ENCODE measurements around the gene SLC8A2. TPM values are rescaled to one million over a fixed set of nuclear protein-coding genes. Genes with fewer than 3 reads are reported as not detected.

Gene SLC8A2
- total RNA-seq, 1 experiment from 2014 or later: not detected

DNA sequence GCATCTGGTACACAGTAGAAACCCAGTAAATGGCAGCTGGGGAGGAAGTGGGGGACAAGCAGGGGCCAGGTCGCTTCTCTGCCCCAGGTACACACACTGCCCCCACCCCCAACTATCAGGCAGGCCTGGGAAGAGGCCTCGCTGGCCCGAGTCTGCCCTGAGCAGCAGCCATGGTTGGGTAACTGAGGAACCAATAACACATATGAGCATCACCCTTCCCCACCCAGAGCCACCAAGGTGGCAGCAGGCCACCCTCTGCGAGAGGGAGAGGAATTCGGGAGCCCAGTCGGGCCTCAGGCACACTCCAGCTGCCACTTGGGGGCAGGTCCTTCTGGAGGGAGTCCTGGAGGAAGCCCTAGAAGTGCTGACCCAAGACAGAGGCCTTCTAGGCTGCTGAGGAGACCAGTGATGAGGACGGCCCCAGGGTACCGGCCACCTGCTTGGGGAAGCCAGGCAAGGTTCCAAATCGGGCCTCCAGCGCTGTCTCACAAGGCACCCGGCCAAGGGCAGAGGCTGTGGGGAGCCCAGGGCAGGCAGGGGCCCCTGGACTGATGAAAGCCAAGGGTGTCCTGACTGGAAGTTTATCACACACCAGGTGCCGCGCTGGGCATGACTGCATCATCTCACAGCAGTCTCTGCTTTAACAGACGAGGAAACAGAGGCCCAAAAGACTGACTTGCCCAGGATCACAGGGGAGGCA lies 26.3 kb upstream of the SLC8A2 start:
- H3K27ac ChIP-seq: no peak overlapping the region
- no peaks in the 10 kb centered on the region for H3K9me3 ChIP-seq (replicated peaks)
- H3K36me3 ChIP-seq: peaks cover 69% of the 10 kb centered on the region
- DNase-seq (ENCODE audit: low read depth in 1 of 2, low spot score in 2 of 2): no peak
- no peak overlapping the region for H3K4me3 ChIP-seq
- H3K27me3 ChIP-seq (replicated peaks): no peaks in the 10 kb centered on the region
- no peaks in the 10 kb centered on the region for H3K4me1 ChIP-seq (replicated peaks)

DNA sequence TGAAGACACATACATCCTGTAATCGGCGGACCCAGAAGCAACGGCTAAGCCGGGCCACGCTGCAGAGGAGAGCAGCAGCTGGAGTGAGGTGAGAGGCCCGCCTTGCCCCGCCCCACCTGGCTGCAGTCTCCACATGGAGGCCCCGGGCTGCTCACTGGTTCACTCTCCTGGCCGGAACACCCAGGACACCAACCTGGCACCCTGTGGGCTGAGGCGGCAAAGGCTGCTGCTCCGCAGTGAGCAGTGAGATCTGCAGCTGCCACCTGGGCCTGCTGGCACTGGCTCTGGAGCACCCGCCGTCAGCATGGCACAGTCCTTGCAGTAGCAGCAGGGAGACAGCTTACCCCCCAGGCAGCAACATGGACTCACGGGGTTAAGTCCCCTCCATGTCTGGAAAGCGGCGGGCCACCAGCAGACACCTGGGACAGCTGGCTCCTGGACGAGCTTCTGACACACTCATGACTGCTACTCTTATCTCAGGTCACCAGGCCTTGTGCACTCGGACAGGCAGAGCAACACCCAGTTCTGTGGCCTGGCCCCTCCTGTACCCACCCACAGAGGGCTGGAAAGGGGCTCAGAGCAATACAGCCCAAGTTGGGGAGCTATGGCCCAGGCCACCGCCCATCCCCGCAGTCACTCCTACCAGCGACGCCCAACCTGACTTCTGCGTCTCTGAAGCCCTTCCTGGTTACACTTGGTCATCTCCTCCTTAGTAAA lies 25.5 kb upstream of the SLC8A2 start:
- Histone ChIP-seq H3K9me3 (replicated peaks) (no peaks in the 10 kb centered on the region), H3K4me3 (no peak overlapping the region), H3K4me1 (replicated peaks) (no peaks in the 10 kb centered on the region), H3K36me3 (peaks cover 71% of the 10 kb centered on the region), H3K27me3 (replicated peaks) (no peaks in the 10 kb centered on the region), H3K27ac (no peak overlapping the region)
- no peak for DNase-seq (ENCODE audit: low read depth in 1 of 2, low spot score in 2 of 2)

DNA sequence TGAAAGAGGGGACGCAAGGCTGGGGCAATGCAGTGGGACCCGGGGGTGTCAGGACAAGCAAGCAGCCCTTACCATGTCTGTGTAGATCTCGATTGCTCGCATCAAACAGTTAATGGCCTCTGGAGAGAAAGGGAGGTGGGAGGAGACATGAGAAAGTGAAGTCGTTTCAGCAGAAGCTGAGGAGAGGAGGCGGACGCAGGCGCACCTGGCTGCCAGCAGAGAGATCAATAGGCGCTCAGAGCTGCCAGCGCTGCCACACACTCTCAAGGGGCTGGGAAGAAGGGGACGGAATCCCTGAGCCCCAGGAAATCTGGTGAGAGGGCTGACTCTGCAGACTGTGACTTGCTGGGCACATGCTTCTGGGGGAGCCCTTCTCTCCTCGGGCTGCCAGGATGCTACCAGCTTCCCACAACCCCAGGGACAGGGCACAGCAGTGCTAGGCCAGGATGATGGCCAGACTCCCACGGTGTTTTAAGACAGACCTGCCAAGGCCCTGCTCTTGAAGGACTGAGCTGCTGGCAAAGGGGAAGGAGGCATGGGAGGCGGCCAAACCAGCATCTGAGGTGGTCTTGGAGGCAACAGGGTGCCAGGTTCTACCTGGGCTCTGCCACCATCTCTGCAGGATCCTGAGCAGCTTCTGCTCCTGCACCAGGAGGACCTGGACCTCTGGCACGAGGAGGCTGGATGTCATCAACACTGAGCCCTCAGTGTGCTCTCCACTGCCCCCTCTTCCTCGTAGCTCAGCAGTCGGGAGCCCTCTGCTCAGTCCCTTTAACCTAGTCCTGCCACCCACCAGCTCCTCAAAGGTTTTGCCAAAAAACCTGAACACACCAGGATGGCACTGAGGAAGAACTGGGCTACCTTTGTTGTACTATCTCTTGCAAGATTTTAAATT lies 24.0 kb upstream of the SLC8A2 start:
- H3K36me3 ChIP-seq: peaks cover 73% of the 10 kb centered on the region
- H3K27me3 ChIP-seq (replicated peaks): no peaks in the 10 kb centered on the region
- DNase-seq (ENCODE audit: low read depth in 1 of 2, low spot score in 2 of 2): no peak
- no peak overlapping the region for H3K4me3 ChIP-seq
- no peak overlapping the region for H3K27ac ChIP-seq
- no peaks in the 10 kb centered on the region for H3K4me1 ChIP-seq (replicated peaks)
- H3K9me3 ChIP-seq (replicated peaks): no peaks in the 10 kb centered on the region

DNA sequence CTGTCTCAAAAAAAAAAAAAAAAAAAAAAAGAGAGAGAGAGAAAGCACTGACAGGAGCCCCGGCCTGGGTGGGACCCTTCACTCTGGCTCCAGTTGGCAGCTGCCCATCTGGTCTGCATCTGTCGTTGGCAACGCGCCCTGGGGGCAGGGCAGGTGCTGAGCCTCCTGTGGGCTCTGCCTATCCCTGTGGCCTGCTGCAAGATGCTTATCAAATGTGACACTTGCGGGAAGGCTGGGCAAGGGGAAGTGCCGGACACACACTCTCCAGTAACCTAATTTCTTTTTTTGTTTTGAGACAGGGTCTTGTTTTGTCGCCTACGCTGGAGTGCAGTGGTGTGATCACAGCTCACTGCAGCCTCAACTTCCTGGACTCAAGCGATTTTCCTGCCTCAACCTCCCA lies 23.0 kb upstream of the SLC8A2 start:
- H3K27me3 ChIP-seq (replicated peaks): no peaks in the 10 kb centered on the region
- H3K4me1 ChIP-seq (replicated peaks): no peaks in the 10 kb centered on the region
- no peak overlapping the region for H3K27ac ChIP-seq
- no peak for DNase-seq (ENCODE audit: low read depth in 1 of 2, low spot score in 2 of 2)
- no peaks in the 10 kb centered on the region for H3K9me3 ChIP-seq (replicated peaks)
- H3K36me3 ChIP-seq: peaks cover 74% of the 10 kb centered on the region
- H3K4me3 ChIP-seq: no peak overlapping the region

DNA sequence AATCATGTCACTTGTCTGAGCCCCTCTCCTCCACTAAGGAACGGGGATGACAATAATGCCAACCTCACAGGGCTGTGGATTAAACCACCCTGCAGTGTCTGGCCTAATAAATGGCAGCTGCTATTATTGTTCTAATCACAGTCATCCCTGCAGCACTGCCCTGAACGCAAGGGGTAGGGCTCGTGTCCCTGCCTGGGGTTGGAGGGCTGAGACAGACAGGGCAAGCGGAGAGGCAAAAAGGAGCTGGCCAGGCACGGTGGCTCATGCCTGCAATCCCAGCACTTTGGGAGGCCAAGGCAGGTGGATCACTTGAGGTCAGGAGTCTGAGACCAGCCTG lies 22.5 kb upstream of the SLC8A2 start:
- H3K27me3 ChIP-seq (replicated peaks): no peaks in the 10 kb centered on the region
- H3K27ac ChIP-seq: no peak overlapping the region
- H3K36me3 ChIP-seq: peaks cover 76% of the 10 kb centered on the region
- H3K4me3 ChIP-seq: no peak overlapping the region
- DNase-seq (ENCODE audit: low read depth in 1 of 2, low spot score in 2 of 2): no peak
- H3K9me3 ChIP-seq (replicated peaks): no peaks in the 10 kb centered on the region
- no peaks in the 10 kb centered on the region for H3K4me1 ChIP-seq (replicated peaks)

DNA sequence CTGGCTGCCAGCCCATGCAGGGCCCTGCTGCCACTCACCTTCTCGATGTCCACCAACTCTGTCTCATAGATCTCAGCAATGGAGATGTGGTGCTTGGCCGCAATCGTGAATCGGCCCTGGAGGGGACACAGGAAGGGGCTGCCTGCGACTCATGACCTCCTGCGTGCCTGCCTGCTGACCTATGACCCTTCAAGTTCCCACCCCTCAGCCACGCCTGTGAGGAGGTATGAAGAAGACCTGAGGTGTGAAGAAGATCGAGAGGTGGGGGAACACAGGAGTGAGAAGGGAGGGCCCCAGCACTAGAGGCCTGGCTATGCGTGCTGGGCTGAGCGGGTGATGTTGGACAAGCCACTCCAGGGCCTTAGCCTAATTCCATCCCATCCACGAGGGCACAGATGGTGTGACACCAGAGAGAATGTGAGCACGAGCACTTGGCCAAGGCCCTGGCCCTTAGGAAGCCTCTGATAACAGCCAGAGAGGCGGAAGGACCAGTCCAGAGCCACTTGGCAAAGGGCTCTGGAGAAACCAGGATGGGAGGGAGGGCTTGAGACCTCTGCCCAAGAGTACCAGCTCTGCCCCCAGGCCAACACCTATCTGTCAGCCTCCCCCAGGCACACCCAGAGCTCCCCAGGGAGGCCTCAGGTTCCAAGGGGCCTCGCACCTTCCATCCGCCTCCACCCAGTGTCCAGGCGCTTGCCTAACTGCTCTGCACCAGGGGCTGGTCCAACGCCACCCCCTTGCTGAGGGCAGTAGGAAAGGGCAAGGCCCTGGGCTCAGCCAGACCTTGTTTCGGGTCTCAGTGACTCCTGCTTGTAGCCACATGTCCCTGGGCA lies 21.9 kb upstream of the SLC8A2 start:
- no peaks in the 10 kb centered on the region for H3K27me3 ChIP-seq (replicated peaks)
- H3K4me1 ChIP-seq (replicated peaks): no peaks in the 10 kb centered on the region
- no peaks in the 10 kb centered on the region for H3K9me3 ChIP-seq (replicated peaks)
- no peak for DNase-seq (ENCODE audit: low read depth in 1 of 2, low spot score in 2 of 2)
- no peak overlapping the region for H3K27ac ChIP-seq
- peaks cover 72% of the 10 kb centered on the region for H3K36me3 ChIP-seq
- H3K4me3 ChIP-seq: no peak overlapping the region

DNA sequence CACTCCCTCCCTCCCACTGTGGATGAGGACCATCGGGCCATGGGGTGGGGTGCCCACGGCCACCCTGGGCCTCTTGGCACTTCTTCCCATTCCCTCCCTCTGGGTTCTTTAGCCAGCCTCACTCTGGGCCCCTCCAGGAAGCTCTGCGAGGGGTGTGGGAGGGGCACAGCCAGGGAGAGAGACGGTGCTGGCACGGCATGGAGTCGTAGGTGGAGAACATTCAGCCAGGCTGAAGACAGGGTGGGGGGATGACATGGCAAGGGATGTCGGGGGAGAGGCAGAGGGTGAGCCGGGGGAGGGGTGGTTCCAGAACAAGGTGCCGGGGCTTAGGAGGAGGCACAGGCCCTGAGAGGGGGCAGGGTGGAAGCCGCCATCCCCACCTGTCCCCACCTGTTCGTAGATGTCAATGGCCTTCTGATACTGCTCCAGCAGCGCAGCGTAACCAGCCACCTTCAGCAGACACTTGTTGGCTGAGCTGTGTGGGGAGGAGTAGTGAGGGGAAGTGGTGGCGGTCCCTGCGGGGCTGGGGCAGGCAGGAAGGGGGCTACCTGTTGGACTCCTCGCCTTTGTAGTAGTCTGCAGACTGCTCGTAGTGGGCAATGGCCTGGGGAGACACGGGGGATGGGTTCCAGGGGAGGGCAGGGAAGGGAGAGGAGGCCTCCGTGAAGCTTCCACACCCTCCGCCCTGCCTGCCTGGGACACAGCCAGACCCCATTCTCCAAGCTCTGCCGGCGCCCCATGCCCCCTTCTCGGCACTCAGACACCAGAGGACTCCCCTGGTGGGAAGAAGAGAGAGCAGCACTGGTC lies 21.1 kb upstream of the SLC8A2 start:
- Histone ChIP-seq H3K36me3 (peaks cover 70% of the 10 kb centered on the region), H3K9me3 (replicated peaks) (no peaks in the 10 kb centered on the region), H3K27ac (no peak overlapping the region), H3K4me1 (replicated peaks) (no peaks in the 10 kb centered on the region), H3K27me3 (replicated peaks) (no peaks in the 10 kb centered on the region), H3K4me3 (no peak overlapping the region)
- no peak for DNase-seq (ENCODE audit: low read depth in 1 of 2, low spot score in 2 of 2)

DNA sequence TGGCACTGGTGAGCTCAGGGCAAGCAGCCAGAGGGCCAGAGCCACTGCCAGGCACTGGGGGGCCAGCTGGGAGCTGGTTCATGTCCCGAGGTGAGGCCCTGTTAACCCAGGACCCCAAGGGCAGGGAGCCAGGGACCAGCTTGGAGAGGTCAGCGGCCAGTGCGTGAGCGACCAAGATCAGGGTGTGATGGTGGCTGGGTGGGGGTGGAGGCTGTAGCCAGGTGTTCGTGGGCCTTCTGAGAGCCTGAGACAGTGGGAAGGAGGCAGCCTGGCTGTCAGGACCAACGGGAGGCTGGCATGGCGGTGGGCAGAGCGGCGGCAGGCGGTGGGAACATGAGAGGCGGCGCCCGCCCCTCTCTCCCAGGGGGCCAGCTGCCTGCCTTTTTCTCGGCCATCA lies 20.4 kb upstream of the SLC8A2 start:
- no peaks in the 10 kb centered on the region for H3K27me3 ChIP-seq (replicated peaks)
- H3K9me3 ChIP-seq (replicated peaks): no peaks in the 10 kb centered on the region
- no peak overlapping the region for H3K4me3 ChIP-seq
- H3K4me1 ChIP-seq (replicated peaks): no peaks in the 10 kb centered on the region
- no peak for DNase-seq (ENCODE audit: low read depth in 1 of 2, low spot score in 2 of 2)
- no peak overlapping the region for H3K27ac ChIP-seq
- peaks cover 64% of the 10 kb centered on the region for H3K36me3 ChIP-seq

DNA sequence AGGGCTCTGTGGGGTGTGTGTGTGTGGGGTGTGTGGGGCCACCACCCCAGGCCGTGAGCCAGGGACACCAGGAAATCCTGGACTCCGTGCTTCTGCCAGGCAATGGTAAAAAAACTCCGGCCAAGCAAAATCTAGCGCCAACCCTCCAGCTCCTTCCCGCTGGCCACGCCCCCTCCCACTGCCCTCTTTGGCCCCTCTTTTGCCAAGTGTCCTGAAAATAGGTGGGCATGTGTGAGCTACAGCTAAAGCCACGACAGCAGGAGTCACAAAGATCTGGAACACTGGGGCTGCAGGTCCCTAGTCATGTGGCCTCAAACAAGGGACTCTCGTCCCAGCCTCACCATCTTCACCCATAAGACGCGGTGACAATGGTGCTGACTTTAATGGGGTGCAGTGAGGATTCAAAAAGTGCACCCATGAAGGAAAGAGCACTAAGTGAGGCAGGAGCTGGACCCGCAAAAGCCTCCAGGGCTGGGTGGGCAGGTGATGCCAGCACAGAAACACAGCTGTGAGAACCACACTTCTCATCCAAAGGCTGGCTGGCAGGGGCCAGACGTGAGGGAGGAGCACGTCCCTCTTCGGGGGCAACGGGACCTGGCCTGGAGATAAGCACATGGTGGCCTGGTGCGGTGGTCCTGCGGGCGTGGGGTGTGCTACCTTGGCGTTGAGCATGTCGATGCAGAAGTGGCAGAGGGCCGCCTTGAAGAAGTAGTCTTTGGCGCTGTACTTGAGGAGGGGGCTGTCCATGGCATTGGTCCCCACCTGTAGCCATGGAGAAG lies 19.9 kb upstream of the SLC8A2 start:
- Histone ChIP-seq H3K27ac (no peak overlapping the region), H3K4me3 (no peak overlapping the region), H3K4me1 (replicated peaks) (no peaks in the 10 kb centered on the region), H3K9me3 (replicated peaks) (no peaks in the 10 kb centered on the region), H3K27me3 (replicated peaks) (no peaks in the 10 kb centered on the region), H3K36me3 (peaks cover 59% of the 10 kb centered on the region)
- DNase-seq (ENCODE audit: low read depth in 1 of 2, low spot score in 2 of 2): no peak

DNA sequence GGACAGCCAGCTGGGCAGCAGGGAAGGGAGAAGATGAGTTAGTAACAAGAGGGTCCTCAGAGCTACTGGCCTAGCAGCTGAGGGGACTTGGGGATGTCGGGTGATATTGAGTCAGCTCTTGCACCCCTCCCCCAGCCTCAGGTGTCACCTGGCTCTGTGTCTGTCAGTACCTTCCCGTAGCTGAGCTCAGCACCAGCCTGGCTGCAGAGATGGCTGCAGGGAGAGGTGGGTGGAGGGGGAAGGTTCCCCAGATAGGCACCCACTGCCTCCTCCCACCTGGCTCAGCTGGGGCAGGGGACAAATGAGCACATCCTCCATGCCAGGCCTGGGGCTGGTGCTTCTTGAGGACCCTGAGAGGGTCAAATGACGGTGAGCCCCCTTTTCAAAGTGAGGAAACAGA lies 19.2 kb upstream of the SLC8A2 start:
- Histone ChIP-seq H3K27ac (no peak overlapping the region), H3K4me1 (replicated peaks) (no peaks in the 10 kb centered on the region), H3K36me3 (peaks cover 56% of the 10 kb centered on the region), H3K27me3 (replicated peaks) (no peaks in the 10 kb centered on the region), H3K4me3 (no peak overlapping the region), H3K9me3 (replicated peaks) (no peaks in the 10 kb centered on the region)
- no peak for DNase-seq (ENCODE audit: low read depth in 1 of 2, low spot score in 2 of 2)

DNA sequence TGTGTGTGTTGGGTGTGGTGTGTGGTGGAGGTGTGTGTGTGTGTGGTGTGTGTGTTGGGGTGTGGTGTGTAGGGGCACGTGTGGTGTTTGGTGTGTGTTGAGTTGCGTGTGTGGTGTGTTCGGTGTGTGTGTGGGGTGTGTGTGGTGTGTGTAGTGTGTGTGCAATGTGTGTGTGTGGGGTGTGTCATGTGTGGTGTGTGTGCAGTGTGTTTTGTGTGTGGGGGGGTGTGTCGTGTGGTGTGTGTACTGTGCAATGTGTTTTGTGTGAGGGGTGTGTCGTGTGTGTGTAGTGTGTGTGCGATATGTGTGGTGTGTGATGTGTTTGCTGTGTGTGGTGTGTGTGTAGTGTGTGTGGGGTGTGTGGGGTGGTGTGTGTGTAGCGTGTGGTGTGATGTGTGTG lies 18.3 kb upstream of the SLC8A2 start:
- no peak overlapping the region for H3K4me3 ChIP-seq
- no peak for DNase-seq (ENCODE audit: low read depth in 1 of 2, low spot score in 2 of 2)
- H3K9me3 ChIP-seq (replicated peaks): no peaks in the 10 kb centered on the region
- no peak overlapping the region for H3K27ac ChIP-seq
- peaks cover 54% of the 10 kb centered on the region for H3K36me3 ChIP-seq
- no peaks in the 10 kb centered on the region for H3K27me3 ChIP-seq (replicated peaks)
- no peaks in the 10 kb centered on the region for H3K4me1 ChIP-seq (replicated peaks)
